OCI-LY1 (cell line): ENCODE measurements around the gene ATP1A3.

Experiments used
- EZH2 ChIP-seq: fragments of 200-600 bp; sonication (generic), shearing (Covaris generic); IDR thresholded peaks from 2 replicates; pipeline ENCODE4 v1.8.0; 2017; ENCODE audit warnings: borderline replicate concordance, mixed run types, mild to moderate bottlenecking, antibody characterized with exemption, low read length, moderate library complexity, mixed read lengths
- TF ChIP-seq, protein P1 (sequence below): fragments of 200-600 bp; sonication (generic), shearing (Covaris generic); IDR thresholded peaks from 2 replicates; pipeline ENCODE4 v1.5.1; 2017; ENCODE audit warnings: mild to moderate bottlenecking, antibody characterized with exemption, low read length, moderate library complexity, mixed read lengths

DNA sequence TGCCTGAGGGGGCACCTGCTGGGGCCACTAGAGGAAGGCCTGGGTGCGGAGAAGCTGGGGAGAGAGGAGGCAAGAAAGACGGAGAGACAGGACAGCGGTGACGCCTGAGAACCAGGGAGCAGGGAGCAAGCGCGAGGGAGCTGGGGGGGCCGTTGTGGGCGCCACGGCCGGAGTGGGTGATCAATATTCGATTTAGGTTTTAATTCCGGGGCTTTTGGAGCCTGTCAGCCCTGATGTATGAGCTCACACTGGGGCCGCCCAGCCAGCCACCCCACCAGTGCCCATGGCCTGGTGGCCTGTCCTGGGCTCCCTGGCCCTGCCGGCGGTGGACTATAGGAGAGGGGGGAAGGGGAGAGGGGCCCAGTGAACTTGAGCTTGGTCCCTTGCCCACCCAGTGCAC, 57.1 kb downstream of the ATP1A3 start:
- TF ChIP-seq, protein P1, sequence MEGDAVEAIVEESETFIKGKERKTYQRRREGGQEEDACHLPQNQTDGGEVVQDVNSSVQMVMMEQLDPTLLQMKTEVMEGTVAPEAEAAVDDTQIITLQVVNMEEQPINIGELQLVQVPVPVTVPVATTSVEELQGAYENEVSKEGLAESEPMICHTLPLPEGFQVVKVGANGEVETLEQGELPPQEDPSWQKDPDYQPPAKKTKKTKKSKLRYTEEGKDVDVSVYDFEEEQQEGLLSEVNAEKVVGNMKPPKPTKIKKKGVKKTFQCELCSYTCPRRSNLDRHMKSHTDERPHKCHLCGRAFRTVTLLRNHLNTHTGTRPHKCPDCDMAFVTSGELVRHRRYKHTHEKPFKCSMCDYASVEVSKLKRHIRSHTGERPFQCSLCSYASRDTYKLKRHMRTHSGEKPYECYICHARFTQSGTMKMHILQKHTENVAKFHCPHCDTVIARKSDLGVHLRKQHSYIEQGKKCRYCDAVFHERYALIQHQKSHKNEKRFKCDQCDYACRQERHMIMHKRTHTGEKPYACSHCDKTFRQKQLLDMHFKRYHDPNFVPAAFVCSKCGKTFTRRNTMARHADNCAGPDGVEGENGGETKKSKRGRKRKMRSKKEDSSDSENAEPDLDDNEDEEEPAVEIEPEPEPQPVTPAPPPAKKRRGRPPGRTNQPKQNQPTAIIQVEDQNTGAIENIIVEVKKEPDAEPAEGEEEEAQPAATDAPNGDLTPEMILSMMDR, result no peak
- TF ChIP-seq EZH2, result no peak
